Adrenal gland (tissue), 5 donors: ENCODE data around the gene CCDC91.

ENCODE experiments used
- CTCF ChIP-seq, 6 experiments: fragments of 450-650 bp in 4 of 6; fragments of 200-600 bp in 2 of 6; sonication (generic) in 1 of 6; IDR thresholded peaks; 1 replicate in 5 of 6; 2 replicates in 1 of 6; pipeline versions ENCODE4 v1.5.1 to v1.8.0; 2016 to 2021; ENCODE audit warnings: antibody characterized with exemption in 6 of 6, mild to moderate bottlenecking in 2 of 6, moderate library complexity in 1 of 6
- POLR2A ChIP-seq, 2 donors: fragments of 450-650 bp; IDR thresholded peaks; one replicate each; pipeline ENCODE4 v1.6.1; 2017; ENCODE audit warnings: antibody characterized with exemption in 2 of 2, mild to moderate bottlenecking in 2 of 2, moderate library complexity in 1 of 2
- donor health status: DM: no; HTN: no; CAD: no.

- TF ChIP-seq CTCF (IDR thresholded peaks at IDR 0.05), result no peak
- TF ChIP-seq POLR2A (IDR thresholded peaks at IDR 0.05), result no peak
Observed at GRCh38 chr12:28343713-28344112, 153.5 kb downstream of the CCDC91 start.
